T-helper 1 cell (primary cell): ENCODE data around the gene PRKAG1.
A peak's percentile ranks its signal among the peaks of the same experiment; 100 is the strongest.

ENCODE experiments used
- DNase-seq, 5 donors: peaks; one replicate each; pipeline ENCODE4 v3.0.0-alpha.2; 2012 to 2020

PRKAG1 gene

GRCh38 chr12:49000346-49000745 lies 18.2 kb downstream of the PRKAG1 start:
- no peak for DNase-seq

DNA sequence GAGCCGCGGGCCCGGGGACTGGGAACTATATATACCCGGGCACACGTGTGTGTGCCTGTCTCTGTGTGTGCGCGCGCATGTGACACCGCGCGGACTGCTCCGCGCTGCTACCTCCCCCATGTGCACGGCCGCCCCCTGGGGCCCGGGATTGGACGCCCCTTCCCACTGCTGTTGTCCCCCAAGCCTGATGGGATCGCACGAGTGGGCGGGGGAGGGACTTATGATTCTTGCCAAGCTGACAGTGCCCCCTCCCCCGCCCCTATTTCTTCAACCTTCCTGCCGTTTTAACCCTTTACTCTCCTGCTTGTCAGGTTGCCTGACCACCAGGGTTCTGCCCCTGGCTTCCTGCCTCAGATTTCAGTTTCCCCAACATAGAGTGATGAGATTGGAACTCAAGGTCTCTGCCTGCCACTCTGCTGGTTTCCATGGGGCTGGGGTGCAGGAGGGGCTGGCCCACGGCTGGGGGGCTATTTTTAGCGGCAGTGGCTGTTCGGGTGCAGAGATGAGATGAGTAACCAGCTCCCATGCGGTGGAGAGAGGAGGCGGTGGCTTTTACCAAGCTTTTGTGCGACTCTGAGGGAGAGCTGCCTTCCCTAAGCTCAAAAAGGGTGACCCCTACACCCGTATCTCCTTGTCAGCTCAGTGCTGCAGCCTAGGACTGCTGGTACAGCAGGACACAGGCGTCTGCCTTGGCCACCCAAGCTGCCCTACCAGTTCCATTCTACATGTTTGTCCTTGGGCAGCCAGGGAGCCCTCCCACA lies 19.0 kb downstream of the PRKAG1 start, which contains the start of gene DDN:
TSS of gene DDN (minus strand) at position 5 of the 761 bp plus-strand sequence. CDS start 88 bp downstream, outside the sequence.
- DNase-seq, result peak in 2 of 5 donors; percentile 44 to 48

GRCh38 chr12:48998497-48999353 lies 19.9 kb downstream of the PRKAG1 start:
- DNase-seq, result no peak

GRCh38 chr12:48997719-48998496 lies 20.7 kb downstream of the PRKAG1 start:
- DNase-seq, result no peak

DNA sequence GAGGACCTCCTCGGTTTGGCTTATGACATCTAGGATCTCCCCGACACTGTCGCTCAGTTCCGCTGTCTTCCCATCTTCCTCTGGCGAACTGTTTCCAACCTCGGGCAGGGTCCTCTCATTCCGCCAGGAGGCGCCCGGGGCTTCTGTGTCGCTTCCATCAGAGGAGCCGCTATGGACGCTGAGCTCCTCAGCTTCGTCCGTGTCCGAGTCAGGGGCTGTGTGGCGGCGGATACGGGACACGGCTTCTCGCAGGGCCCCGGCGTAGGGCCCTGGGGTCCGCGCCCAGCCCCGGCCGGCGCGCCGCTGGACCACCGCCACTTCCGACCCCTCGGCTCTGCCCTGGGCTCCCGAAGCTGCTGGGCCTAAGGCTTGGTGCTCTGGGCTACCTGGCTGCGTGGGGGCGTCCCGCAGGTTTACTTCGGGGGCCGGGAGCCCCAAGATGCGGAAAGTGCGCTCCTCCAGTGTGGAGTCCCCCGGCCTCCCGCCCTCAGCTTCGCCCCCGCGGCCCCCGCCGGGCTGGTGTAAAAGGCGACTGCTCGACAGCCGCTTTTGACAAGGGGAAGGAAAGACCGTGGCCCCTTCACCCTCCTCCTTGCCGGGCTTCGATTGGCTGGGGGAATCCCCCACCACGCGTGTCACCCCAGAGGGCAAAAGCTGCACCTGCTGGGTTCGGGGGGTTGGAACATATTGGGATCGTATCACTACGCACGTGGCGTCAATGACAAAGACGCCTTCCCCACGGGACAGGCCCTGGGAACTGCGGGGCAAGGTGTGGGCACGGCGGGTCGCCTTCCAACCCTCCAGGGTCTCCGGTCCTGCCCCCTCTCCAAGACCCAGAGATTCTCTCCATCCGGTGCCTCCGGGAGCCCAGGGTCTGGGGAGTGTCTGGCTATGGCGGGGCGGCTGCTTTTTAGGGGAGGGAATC lies 21.5 kb downstream of the PRKAG1 start:
- peak in 4 of 5 donors; percentile 41 to 58 (median 56) for DNase-seq

DNA sequence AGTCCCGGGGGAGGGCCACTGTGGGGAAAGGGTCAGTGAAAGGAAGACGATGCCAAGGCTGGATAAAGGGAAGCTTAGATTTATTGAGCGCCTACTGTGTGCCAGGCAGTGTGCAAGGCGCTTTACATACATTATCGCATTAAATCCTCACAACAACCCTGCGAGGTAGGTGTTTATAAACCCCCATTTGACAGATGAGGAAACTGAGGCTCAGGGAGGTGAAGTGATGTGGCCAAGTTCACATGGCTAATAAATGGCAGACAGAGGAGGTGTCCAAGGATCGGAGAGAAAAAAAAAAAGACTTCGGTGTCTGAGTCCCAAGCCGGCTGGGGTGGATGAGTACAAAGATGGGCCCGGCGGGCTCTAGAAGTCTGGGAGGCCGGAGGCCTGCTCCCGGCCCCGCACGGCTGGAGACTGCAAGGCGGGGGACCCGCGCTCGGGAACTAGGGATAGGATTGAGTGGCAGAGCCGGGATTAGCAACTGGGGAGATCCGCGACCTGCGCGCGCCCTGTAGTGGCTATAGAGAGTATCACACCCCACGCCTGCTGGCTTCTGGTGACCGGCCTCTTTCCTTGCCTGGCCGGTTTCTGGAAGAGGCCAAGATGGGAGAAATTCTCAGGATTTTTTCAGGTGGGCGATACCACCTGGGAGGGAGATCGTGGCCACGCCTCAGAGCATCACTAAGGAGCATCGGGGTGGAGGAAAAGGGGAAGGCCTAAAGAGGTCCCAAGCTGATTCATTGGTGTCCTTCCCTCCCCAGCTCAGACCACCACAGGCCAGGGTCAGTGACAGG lies 23.3 kb downstream of the PRKAG1 start:
- no peak for DNase-seq

GRCh38 chr12:48994224-48995085 lies 24.1 kb downstream of the PRKAG1 start:
- DNase-seq, result no peak

DNA sequence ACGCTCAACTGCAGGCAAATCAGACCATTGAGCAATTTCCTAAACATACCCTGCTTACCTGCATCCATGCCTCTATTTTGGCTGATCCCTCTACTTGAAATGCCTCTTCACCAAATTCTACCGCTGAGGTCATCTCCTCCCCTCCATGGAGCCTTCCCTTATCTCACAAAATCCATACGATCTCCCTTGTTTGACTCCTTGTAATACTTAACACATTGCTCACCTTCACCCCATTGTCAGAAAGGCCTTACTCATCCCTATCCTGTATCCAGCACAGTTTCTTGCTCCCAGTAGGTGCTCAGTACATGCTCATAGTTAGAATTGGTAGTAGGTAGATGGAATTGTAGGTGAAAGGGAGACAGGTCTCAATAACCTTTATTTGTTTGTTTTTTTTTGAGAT lies 24.8 kb downstream of the PRKAG1 start:
- no peak for DNase-seq

GRCh38 chr12:48991247-48992050 lies 27.1 kb downstream of the PRKAG1 start:
- no peak for DNase-seq

GRCh38 chr12:48990552-48990951 lies 28.0 kb downstream of the PRKAG1 start:
- DNase-seq, result no peak

- peak; percentile 45 to 71 (median 60) for DNase-seq
Observed at GRCh38 chr12:48988030-48988649, 30.4 kb downstream of the PRKAG1 start.

DNA sequence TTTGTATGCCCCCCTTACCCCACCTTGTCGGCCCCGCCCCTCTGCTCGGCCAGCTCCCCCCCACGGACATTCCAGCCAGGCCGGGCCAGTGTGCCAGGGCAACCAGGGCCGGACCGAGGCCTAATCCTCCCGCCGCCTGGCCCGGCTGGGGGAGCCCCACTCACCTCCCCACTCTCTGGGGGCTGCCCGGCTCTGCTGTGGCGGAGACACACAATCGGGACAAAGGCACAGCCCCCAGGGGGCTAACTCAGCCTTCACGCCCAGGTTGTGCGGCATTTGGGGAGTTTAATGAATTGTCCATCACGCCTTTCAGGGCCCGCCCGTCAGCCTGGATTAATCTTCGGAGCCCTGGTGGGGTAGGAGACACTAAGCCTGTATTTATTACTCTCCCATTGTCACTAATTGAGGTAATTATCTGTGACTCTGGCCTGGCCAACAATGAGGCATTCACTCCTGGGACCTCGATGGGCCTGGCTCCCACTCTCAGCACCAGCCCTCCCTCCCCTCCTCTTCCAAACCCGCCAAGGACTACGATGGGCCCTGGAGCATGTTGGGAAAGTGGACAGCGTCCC lies 31.8 kb downstream of the PRKAG1 start:
- DNase-seq, result no peak

GRCh38 chr12:48985901-48986300 lies 32.7 kb downstream of the PRKAG1 start:
- no peak for DNase-seq

- DNase-seq, result no peak
Observed at GRCh38 chr12:48985475-48985897, 33.1 kb downstream of the PRKAG1 start.

GRCh38 chr12:48982397-48983080 lies 36.0 kb downstream of the PRKAG1 start:
- no peak for DNase-seq

DNA sequence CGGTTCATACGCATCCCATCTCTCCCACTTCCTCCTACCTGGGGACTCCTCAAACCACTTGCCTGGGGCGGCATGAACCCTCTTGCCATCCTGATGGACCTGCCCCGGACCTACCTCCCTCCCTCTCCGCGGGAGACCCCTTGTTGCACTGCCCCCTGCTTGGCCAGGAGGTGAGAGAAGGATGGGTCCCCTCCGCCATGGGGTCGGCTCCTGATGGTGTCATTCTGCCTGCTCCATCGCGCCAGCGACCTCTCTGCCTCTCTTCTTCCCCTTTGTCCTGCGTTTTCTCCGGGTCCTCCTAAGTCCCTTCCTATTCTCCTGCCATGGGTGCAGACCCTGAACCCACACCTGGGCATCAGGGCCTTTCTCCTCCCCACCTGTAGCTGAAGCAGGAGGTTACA lies 36.8 kb downstream of the PRKAG1 start:
- DNase-seq, result no peak

DNA sequence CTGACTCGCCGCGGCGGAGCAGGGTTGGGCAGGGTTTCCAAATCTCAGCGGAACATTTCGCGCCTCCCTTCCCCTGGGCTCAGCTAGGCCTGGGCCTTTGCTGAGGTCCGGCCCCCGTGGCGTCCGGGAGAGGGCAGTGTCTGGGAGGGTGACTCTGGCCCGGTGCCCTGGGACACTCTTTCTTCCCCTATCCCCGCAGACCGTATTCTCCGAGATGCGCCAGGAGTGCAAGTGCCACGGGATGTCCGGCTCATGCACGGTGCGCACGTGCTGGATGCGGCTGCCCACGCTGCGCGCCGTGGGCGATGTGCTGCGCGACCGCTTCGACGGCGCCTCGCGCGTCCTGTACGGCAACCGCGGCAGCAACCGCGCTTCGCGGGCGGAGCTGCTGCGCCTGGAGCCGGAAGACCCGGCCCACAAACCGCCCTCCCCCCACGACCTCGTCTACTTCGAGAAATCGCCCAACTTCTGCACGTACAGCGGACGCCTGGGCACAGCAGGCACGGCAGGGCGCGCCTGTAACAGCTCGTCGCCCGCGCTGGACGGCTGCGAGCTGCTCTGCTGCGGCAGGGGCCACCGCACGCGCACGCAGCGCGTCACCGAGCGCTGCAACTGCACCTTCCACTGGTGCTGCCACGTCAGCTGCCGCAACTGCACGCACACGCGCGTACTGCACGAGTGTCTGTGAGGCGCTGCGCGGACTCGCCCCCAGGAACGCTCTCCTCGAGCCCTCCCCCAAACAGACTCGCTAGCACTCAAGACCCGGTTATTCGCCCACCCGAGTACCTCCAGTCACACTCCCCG lies 37.4 kb downstream of the PRKAG1 start:
- peak in 4 of 5 donors; percentile 34 to 78 (median 56) for DNase-seq
